ENCODE results near the gene PCDHGA4. TPM values are rescaled to one million over a fixed set of nuclear protein-coding genes. Genes with fewer than 3 reads are reported as not detected.

PCDHGA4 gene
- total and polyA plus RNA-seq, 2 of the 13 experiments (the other 11 are each of a cell fraction or from before 2014, with no cell fraction given), result 0.49 to 0.58 TPM

DNA sequence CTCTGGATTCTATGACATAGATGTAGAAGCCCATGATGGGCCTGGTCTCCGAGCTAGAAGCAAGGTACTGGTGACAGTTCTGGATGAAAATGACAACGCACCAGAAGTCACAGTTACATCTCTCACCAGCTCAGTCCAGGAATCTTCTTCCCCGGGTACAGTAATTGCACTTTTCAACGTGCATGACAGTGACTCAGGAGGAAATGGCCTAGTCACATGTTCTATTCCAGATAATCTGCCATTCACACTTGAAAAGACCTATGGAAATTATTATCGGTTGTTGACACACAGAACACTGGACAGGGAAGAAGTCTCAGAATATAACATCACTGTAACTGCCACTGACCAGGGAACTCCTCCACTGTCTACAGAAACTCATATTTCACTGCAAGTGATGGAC is 1.3 kb downstream of the PCDHGA4 start (continued):
- TF ChIP-seq, protein P1, sequence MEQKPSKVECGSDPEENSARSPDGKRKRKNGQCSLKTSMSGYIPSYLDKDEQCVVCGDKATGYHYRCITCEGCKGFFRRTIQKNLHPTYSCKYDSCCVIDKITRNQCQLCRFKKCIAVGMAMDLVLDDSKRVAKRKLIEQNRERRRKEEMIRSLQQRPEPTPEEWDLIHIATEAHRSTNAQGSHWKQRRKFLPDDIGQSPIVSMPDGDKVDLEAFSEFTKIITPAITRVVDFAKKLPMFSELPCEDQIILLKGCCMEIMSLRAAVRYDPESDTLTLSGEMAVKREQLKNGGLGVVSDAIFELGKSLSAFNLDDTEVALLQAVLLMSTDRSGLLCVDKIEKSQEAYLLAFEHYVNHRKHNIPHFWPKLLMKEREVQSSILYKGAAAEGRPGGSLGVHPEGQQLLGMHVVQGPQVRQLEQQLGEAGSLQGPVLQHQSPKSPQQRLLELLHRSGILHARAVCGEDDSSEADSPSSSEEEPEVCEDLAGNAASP (CRISPR knock-in tag; IDR thresholded peaks at IDR 0.05; ENCODE audit: borderline replicate concordance), result no peak
- no peak for TF ChIP-seq CBX2 (IDR thresholded peaks at IDR 0.05; ENCODE audit: low read depth, low read length)
- no peak for TF ChIP-seq CBX2 (CRISPR knock-in tag; IDR thresholded peaks at IDR 0.05; ENCODE audit: low read depth)
- TF ChIP-seq, protein P2, sequence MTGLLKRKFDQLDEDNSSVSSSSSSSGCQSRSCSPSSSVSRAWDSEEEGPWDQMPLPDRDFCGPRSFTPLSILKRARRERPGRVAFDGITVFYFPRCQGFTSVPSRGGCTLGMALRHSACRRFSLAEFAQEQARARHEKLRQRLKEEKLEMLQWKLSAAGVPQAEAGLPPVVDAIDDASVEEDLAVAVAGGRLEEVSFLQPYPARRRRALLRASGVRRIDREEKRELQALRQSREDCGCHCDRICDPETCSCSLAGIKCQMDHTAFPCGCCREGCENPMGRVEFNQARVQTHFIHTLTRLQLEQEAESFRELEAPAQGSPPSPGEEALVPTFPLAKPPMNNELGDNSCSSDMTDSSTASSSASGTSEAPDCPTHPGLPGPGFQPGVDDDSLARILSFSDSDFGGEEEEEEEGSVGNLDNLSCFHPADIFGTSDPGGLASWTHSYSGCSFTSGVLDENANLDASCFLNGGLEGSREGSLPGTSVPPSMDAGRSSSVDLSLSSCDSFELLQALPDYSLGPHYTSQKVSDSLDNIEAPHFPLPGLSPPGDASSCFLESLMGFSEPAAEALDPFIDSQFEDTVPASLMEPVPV (CRISPR knock-in tag; IDR thresholded peaks at IDR 0.05), result no peak
- no peak for TF ChIP-seq MXI1 (IDR thresholded peaks at IDR 0.05; ENCODE audit: borderline replicate concordance, low read depth, low read length)
- no peak for TF ChIP-seq HOXA3 (CRISPR knock-in tag; IDR thresholded peaks at IDR 0.05)
- TF ChIP-seq ZNF530 (CRISPR knock-in tag; IDR thresholded peaks at IDR 0.05; ENCODE audit: low read depth), result no peak
- TF ChIP-seq DMAP1 (CRISPR knock-in tag; IDR thresholded peaks at IDR 0.05), result no peak
- TF ChIP-seq ARID5B (CRISPR knock-in tag; IDR thresholded peaks at IDR 0.05), result no peak

Data from HepG2 (cell line).